HG02884 (cell line): ENCODE results near the gene VAT1L.

Source experiments
- ATAC-seq: cut with Tn5 transposase; IDR thresholded peaks from one replicate; pipeline ENCODE4 v1.9.1; 2021; ENCODE audit warnings: mild to moderate bottlenecking, moderate library complexity; ENCODE audit not compliant: unreplicated experiment

Gene VAT1L

DNA sequence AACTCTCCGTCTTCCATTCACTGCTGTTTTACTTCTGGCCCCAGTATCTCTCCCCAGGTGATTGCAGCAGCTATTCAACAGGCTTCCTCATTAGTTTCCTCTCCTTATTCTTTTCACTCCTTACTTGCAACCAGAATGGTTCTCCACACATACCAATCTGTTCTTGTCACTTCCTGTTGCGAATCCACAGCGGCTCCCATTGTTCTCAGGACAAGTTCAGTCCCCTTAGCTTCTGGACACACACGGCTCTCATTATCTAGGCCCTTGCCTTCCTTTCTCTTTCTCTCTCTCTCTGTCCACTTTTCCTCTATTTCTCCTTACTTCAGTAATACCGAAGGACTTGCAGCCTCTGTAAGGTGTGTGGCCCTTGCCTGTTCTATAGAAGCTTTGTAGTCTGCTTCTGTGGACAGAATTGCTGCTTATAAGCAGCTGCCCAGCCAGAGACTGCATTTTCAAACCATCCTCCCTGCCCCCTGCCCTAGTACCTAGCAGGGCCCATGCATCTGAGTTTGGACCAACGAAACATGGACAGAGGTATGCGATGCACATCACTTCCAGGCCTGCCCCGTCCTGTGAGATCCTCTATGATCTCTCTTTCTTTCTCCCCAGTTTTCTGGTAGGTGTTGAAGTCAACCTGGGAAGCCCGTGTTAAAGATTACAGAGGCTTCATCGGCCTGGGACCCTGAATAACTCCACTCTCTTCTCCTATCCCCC is 45.7 kb downstream of the VAT1L start:
- ATAC-seq = no peak

DNA sequence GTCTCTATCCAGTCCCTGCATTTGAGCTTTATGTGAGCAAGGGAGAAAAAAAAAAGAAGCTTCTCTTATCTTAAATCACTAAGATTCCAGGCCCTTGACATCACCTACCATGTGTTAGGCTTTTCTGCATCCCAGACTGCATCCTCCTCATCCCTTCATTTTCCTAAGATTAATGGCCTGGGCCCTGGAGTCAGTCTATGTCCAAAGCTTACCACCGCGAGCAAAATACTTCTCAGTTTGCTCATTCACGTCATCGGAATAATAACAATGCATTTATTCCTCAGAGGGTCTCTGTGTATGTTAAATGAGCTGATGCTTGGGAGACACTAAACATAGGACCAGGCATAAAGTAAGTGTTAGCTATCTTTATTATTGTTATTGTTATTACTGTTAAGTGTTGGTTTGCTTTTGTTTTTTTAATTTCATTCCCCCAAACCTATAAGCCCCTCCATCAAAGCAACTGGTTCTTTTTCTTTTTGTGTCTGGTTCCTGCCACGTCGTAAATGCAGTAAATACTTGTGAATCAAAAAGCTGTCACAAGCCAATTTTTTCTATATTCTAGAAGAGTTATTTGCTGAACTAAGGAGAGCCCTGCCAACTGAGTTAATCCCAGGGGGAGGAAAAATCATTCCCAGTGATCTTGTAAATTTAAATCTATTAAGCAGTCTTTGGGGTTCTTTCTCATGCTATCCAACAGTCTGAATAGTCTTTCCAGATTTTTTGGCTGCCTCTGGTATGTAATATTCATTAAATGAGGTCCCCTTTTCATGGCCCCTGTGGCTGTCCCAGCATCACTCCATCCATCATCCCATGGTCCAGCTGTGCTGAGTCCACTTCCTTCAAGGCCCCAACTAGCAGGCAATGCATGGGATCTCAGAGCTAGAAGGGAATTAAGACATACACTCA is 46.5 kb downstream of the VAT1L start:
- no peak for ATAC-seq

DNA sequence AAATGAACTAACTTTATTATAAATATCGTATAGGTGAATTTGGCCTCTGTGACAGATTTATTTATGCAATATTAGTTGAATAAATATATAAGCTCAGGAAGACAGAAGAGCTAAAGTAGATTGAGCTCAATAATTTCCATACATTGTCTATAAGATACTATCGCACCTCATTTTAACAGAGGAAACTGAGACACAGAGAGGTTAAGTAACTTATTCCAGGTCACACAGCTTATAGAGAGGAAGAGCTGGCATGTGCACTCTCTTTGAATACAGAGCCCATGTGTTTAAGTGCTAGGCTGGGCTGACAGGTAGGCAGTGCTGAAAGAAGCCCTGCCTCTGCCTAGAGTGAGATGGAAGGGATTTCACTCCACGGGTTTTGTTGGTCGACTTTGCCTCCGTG is 48.4 kb downstream of the VAT1L start:
- ATAC-seq = no peak

DNA sequence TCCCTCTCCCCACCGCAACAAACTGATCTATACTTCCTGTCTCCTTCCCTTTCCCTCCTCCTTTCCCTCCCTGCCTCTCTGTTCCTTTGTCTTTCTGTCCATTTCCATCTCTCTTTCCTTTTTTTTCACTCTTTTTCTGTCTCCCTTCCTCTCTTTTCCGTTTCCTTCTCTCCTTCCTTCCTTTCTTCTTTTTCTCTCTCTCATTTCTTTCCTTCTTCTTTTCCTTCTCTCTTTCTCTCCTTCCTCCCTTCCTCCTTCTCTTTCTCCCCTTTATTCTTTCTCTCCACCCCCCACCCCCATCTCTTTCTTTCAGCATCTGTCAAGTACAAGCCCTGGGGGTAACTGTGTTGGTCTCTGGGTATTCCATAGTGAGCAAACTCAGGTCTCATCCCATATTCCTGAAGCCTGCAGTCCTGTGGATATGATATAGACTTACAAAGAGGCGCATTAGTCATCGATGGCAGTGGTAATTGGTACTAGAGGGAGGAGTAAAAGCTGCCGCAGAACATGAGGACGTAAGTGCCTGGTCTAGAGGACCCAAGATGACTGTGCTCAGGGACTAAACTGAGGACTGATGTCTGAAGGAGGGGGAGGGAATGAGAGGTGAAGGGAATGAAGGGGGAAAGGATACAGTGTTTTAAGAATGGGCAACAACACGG is 50.4 kb downstream of the VAT1L start:
- no peak for ATAC-seq

DNA sequence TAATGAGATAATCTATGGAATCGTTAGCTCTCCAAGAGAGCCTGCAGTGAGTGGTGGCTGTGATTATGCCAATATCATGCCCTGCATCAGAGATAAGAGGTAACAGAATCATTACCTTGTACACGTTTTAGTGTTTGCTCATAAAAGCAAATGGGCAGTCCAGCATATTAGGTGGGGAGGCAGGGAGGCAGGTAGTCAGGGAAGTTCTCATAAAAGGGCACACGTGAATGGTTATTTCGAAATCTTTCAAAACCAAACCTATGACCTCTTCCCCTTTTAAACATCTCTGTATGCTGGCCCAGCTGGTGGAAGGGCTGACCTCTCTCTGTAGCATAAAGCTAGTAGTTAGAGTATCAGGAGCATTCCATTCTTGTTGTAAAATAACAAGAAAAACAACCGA is 51.7 kb downstream of the VAT1L start:
- no peak for ATAC-seq

DNA sequence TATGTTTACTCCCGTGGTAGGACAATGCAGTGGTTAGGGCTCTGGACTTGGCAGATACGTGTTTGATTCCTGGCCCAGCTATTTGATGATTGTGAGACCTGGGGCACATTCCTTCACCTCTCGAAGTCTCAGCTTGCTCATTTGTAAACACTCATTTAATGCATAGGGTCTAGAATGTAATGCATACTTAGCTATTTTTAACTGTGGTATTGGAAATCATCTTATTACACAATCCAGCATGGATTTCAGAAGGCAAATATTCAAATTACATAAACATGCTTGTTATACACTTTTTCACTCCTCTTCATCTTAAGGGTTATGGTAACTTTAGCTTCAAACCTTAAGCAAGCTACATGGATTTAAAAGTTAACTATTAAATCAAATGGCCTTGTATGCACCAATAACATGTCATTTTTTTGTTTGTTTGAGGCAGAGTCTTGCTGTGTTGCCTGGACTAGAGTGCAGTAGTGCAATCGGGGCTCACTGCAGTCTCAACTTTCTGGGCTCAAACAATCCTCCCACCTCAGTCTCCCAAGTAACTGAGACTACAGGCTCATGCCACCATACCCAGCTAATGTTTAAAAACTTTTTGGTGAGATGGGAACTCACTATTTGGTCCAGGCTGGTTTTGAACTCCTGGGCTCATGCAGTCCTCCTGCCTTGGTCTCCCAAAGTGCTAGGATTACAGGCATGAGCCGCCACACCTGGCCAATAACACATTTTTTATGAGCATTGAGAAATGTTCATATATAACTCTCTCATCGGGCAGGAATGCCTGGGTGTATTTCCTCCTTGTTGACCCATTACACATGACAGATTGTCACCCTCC is 52.5 kb downstream of the VAT1L start:
- ATAC-seq = no peak

DNA sequence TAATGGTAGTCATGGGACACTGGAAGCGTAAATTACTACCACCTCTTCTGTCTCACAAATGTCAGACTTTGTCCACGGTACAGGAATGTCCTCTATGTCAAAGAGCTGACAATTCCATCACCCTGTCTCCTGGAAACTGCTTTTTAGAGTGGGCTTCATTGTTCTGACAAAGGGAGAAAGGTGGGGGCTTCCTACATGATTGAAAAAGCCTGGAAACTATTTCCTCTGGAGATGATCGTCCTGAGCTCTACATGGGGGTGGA is 53.1 kb downstream of the VAT1L start:
- ATAC-seq = no peak

DNA sequence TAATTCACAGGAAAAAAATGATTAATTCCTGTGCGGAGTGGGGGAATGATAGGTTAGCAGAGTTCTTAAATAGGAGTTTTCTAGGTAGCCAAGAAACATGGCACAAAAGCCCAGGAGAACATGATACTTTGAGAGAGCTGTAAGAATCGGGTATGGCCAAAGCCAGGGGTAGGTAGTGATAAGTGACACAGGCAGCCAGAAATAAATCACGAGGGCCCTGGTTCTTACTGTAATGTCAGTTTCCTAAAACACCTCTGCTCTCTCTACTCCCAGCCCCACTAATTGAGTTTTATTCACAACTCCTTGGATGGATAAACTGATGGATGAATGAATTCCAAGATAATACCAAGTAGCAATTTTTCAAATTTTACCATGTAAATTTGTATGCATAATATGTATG is 54.1 kb downstream of the VAT1L start:
- no peak for ATAC-seq

DNA sequence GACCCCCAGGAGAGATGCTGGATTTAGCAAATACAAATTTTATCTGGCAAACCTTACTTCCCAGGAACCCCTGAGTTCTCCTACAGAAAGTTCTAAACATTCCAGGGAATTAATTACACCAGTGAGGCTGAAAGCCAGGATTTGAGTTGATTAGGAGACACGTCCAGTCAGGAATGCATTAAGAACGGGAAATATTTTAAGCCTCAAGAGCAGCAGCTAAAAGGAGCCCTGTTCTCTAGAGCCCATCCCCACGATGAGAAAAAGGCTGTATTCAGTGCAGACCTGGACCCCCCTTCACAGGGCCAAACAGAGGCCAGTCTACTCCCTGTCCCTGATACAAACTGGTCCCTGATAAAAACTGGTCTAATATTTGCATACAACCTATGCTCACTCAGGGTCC is 55.0 kb downstream of the VAT1L start:
- no peak for ATAC-seq

DNA sequence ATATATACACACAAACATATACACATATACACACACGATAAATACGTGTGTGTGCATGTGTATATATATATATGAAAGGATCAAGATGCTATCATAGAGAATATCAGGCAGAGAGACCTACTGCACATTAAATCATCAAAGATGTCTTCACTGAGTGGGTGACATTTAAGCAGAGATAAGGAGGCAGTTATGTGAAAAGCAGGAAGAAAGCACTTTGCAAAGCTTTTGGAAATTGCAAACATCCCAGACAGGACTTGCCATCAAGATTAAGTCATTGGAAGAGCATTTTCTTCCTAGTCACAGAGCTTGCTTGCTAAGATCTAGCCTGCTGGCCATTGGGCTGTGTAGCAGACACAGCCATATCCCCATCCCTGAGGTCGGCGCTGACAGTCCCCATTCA is 56.4 kb downstream of the VAT1L start:
- no peak for ATAC-seq

DNA sequence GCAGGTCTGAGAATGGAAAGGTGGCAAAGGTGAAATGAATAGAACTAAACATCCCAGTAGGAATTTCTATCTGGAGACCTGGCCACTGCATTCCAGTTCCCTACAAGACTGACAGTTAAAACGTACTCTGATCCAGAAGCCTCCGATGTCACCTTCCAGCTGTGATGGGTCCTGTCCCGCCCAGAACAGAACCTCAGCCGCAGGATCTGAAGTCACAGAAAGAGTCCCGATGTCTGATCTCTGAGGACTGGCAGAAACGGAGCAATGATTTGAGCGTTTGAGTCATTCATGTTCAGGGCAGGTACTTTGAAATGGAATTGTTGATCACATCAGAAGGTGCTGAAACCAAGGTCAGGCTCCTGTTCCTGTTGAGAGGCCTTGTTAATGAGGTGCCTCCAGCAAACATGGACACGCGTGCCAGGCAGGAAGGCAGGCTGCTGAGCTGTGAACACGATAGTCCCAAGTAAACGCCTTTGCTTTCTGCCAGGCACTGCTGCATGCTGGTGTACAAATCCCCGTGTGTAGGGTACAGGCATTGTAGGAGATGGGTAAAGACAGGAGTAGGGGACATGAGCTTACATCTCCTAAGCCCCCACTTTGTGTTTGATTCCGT is 61.4 kb downstream of the VAT1L start:
- no peak for ATAC-seq

DNA sequence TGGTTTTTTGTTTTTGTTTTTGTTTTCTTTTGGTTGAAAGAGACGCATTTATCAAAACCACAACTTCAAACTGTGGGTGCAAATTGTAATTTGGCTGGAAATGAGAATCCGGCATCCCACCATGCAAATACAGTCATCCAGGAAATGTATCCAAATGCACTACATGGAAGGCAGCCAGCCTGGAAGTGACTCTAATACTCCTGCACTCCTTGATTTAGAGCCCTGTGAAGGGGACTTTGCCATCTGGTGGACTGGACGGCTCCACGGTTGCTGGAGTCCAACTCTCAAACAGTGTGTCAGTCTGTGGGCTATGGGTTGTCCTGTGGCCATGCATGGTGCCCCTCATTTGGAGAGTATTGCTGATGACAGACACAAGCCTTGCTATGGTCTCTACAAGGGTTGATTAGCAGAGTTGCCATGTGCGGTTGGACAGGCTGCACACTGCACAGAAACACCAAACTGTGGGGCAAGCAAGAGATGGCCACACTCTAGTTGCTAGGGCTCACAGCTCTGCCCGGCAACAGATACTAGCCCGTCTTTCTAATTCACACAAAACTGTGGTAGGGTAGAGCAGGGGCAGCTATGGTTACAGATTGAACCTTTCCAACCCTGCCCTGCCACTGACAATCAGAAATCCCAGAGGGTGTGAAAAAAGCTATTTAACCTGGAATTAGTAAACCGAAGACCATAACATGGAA is 62.4 kb downstream of the VAT1L start:
- no peak for ATAC-seq

DNA sequence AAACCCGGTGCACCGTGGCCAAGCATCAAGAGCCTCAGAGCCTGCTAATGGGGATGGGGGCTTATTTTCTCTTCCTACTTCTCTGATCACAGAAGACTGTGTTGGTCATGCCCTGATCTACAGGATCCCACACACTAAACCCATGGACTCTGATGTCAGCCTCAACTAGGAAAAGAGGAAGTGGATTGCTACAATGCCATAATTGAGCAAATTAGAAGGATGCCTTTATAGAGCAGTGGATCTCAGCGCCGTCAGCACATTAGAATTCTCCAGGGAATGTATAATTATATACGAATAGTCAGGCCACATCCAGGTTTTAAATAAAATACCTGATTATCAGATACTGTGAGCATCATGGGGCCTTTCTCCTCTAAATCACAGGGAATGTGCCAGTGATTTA is 64.8 kb downstream of the VAT1L start:
- no peak for ATAC-seq

DNA sequence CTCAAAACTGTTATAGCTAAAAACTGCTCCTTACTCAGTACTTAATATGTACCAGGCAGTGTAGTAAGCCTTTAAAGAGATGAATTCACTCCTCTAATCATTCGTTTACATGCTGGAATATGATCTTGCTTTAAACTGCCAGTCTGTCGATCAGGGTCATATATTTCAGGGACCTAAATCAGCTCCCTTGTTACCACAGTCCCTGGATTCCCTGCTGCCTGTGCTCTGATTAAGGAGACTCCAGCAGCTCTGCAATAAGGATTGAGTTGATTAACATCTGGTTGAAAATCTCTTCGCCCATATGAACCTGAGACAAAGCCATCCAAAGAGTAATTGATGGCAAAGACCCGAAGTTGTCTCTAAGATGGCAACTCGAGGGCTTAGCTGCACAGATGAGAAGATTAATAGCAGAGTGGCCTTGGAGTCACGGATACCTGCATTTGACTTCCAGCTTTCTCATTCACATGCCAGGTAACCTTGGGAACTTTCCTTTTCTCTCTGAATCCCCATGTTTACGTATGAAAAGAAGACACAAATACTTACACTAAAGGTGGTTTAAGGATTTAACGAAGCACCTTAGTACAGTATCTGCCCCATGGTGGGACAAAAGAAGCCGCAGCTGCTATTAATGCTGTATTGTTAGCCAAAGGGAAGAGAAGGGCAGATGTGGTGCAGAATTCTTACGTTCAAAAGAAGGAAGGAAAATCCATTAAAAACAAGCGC is 68.2 kb downstream of the VAT1L start:
- no peak for ATAC-seq

DNA sequence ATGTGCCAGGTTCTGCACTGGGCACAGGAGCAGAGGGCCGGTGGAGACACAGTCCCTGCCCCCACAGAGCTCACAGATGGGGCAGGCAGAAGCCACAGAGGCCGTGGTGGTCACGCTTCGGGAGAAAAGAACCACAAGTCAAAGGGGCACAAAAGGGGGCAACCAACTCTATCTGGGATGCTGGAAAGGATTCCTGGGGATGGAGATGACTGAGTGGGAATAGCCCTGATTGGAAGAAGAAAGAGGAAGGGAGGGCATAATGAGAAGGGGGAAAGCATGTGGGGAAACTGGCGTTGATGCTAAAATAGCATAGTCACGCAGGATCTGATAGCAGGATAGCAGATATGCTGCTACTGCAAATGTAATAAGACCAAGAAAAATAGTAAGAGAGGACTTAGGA is 69.7 kb downstream of the VAT1L start:
- no peak for ATAC-seq

DNA sequence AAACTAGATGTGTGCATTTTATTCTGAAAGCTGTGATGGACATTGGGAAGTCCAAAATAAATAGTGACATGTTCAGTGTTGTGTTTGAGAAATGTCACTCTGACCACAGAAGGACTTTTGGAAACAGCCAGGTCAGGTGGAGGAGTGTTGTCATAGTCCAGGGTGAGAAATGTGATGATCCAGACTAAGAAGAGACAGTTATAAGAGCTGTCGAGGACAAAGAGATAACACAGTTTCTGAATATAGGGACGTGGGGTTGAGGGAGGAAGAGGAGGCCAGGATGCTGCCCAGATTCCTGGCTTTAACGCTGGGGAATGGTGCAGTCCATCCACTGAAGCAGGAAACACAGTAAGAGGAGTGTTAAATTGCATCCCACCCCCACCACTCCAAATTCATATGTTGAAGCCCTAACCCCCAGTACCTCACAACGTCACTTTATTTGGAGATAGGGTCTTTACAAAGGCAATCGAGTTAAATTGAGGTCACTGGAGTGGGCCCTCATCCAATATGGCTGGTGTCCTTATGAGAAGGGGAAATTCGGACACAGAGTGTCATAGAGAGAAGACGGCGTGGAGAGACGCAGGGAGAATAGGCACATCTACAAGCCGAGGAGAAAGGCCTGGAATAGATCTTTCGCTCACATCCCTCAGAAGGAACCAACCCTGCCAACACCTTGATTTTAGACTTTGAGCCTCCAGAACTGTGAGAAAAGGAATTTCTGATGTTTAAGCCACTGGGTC is 71.3 kb downstream of the VAT1L start:
- ATAC-seq = no peak

DNA sequence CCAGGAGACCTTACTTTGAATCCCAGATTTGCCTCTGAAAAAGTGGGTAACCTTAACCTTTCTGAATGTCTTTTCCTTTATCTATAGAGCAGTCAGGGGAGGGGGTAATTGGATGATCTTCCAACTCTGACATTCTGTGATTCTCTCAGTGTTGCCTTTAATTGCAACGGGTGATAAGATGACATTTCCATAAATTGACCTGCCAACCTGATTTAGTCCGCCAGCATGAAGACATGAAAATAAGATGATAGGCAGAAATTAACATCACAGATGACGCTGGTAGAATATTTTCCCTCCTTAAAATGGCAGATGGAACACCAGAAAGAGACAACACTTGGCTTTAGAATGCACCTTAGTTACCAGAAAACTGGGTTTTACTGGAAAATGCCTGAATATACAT is 72.6 kb downstream of the VAT1L start:
- no peak for ATAC-seq

DNA sequence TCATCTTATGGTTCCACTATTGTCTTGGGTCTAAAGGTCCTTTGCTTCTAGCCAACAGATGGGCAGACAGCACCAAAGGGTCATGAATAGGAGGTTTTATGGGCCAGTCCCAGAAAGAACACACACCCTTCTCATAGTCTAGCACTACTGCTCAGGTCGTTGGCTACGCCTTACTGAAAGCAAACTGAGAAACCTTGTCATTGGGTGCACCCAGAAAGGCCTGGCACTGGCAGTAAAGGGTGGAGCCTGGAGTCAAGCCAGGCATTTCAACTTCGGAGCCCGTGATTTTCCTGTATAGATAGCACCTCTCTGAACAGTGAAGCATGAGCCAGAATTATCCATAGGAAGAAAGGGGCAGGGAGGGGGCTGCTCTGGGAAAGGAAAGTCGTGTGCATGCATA is 74.9 kb downstream of the VAT1L start:
- no peak for ATAC-seq

DNA sequence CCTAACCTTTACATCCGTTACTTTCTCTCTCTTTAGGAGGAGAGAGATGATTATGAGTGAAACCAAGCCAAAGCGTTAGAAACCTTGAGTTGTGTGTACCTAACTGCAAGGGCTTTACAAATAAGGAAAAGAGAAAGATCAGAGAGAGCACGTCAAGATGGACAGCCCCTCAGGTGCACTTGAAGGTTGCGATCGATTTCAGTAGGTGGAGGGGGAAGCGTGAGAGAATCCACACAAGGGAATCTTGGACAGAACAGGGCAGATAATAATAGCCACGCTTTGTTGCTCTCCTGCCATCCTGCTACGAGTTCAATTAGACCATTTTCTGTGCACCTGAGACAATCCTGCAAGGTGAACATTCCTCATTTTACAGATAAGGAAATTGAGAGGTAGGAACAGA is 78.4 kb downstream of the VAT1L start:
- no peak for ATAC-seq
